Right ventricle myocardium superior (tissue), 1 donor: ENCODE measurements around the gene TENM3. TPM values are rescaled to one million over a fixed set of nuclear protein-coding genes. Genes with fewer than 3 reads are reported as not detected.

Experiments used
- ATAC-seq: fragments of 200-7000 bp; cut with Tn5 transposase; one replicate; pipeline ENCODE4 v1.9.1; 2020; ENCODE audit warnings: mild to moderate bottlenecking; ENCODE audit not compliant: poor library complexity
- DNase-seq: peaks from one replicate; pipeline ENCODE4 v3.0.0-alpha.2; 2020
- intact Hi-C: fragments of 100-400 bp; cut with DNase I; formaldehyde crosslinking; loops from one replicate; pipeline ENCODE4 v1.11.2; 2022
- total RNA-seq: library from RNA; stranded (reverse); fragmentation: NEBNext Ultra II Directional; extraction: Animal tissue kit (Norgen Biotek cat#: 25700); gene quantifications from one replicate; pipeline ENCODE4 v1.2.1, GENCODE V29; 2021
- donor health status: DM: no; HTN: yes; CAD: no; lungs with severe emphysema.

The TENM3 gene
- total RNA-seq, 1 donor from 2014 or later = 3.0 TPM

DNA sequence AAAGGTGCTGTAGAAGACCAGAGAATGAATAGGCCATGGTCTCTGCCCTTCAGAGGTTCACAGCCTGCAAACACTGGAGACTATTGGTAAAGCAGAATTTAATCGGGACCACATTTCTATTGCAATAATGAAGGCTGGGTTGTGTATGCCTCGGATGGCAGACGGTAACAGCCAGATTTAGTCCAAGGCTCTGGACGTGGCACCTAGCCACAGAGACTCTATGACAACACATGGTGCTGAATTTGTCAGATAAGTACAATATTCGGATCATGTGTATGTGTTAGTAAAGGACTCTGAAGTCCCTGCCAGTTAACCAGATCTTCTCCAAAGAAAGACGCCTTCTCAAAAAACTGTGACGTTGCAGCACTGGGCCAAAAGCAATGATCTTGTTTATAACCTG, 545.0 kb downstream of the TENM3 start:
- intact Hi-C loops = no loop called here
- ATAC-seq (no peak), DNase-seq (no peak)

DNA sequence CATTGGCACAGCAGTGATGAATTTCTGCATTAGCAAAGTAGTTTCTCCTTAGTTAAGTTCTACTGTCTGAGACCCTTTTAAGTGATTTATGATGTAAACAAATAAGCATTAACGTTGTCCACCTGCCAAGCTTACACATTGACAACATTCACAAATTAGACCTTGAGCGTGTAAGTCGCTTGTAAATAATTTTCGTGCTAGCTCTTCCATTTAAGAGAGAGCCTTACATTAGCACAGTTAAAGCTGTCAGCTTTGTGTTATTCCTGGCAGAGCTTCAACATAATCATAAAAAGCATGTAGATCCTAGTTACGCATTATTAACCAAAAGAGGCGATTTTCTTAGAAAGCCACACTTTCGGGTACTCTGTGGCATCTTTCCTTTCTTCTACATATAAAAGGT, 546.3 kb downstream of the TENM3 start:
- intact Hi-C loops = no loop called here
- no peak for DNase-seq
- ATAC-seq = no peak

DNA sequence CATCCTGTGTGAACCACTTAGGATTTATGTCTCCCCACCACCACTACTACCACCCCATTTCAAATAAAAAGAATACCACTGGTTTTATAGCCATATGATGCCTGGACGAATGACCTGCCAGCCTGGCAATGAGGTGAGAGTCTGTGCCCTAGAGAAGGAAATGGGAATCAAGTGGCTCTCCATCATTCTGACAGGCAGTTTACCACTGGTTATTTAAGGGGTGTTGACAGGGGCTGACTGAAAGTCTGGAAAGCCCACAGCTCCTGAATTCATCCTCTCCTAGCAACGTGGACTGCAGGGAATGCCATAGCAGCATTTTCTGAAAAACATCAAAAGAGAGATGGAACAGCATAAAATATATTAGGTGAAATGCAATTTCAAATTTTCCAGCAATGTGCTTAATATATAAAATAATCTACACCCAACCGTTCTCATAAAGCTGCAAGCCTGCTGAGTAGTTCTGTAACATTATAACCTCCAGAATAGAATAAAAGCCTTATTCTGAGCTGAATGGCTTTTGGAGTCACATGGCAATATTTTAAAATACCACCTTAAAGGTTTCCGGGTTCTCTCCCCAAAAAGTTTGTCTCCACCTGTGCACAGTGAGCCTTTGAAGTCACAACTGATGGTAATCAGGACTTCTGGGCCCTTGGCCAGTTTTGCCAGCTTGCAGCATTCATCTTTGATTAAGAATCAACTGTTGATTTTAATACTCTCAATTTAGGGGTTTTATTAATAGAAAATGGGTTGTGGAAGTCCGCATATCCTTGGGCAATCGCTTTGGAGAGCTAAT, 552.4 kb downstream of the TENM3 start:
- ATAC-seq = peak; percentile 48
- DNase-seq = no peak
- intact Hi-C loops = no loop called here

DNA sequence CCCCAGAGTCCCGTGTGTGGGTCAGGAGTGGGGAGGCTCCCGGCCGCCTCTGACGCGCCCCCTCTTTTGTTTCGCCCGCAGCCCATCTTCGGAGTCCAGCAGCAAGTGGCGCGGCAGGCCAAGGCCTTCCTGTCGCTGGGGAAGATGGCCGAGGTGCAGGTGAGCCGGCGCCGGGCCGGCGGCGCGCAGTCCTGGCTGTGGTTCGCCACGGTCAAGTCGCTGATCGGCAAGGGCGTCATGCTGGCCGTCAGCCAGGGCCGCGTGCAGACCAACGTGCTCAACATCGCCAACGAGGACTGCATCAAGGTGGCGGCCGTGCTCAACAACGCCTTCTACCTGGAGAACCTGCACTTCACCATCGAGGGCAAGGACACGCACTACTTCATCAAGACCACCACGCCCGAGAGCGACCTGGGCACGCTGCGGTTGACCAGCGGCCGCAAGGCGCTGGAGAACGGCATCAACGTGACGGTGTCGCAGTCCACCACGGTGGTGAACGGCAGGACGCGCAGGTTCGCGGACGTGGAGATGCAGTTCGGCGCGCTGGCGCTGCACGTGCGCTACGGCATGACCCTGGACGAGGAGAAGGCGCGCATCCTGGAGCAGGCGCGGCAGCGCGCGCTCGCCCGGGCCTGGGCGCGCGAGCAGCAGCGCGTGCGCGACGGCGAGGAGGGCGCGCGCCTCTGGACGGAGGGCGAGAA, 556.5 kb downstream of the TENM3 start:
- ATAC-seq (no peak), DNase-seq (no peak)
- intact Hi-C loops = no loop called here

DNA sequence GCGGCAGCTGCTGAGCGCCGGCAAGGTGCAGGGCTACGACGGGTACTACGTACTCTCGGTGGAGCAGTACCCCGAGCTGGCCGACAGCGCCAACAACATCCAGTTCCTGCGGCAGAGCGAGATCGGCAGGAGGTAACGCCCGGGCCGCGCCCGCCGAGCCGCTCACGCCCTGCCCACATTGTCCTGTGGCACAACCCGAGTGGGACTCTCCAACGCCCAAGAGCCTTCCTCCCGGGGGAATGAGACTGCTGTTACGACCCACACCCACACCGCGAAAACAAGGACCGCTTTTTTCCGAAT, 557.0 kb downstream of the TENM3 start:
- no peak for ATAC-seq
- intact Hi-C loops = no loop called here
- no peak for DNase-seq

DNA sequence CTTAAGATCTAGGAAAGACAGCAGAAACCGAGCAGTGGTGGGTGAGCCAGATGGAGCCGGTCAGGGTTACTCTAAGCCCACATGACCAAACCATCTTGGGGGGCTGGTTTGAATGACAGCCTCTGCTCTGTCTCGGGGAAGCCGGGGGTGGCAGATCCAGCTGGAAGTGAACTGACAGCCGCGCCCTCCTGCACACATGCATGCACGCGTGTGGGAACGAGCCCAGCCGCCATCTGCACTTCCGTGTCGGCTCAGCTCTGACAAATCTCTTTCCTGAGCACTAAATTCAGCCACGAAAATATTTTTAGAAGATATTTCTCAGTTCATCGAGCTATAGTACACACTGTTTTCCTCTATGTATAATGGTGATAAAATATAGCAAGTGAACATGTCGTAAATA, 558.4 kb downstream of the TENM3 start:
- ATAC-seq = no peak
- intact Hi-C loops = no loop called here
- no peak for DNase-seq

DNA sequence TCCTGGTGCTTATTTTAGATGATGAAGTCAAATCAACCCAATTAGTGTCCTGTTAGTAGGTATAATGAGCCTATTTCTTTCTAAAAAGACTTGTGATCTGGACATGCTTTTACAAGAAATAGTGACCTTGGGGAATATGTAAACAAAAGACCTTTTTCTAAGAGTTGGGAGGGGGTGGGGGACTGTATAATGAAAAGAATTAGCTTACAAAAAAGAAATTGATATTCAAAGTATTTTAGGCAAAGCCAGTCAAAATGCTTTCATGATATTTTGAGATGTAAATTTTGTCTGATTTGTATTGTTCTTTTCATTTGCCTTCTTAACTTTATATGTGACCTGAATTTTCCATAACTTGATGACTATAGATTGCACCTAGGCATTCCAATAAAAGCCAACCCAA, 559.4 kb downstream of the TENM3 start:
- no peak for DNase-seq
- intact Hi-C loops = no loop called here
- ATAC-seq = no peak

DNA sequence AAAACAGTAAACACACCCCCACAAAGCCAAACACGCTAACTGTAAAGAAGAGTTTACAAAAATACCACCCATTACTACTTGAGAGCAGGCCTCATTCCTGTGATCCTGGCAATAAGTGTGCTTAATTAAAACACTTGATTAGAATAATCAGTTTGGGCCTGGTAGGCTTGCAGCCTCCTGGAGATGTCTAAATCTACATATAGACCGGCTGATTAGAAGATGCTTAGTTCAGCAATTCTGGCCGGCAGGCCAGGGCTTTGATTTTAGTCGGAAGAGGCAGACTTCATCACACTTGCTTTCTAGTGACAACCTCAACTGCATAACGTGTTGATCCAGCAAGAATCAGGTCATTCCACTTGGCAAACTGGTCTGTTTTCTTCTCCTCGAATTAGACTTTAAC, 560.0 kb downstream of the TENM3 start:
- ATAC-seq = no peak
- intact Hi-C loops = no loop called here
- DNase-seq = no peak

DNA sequence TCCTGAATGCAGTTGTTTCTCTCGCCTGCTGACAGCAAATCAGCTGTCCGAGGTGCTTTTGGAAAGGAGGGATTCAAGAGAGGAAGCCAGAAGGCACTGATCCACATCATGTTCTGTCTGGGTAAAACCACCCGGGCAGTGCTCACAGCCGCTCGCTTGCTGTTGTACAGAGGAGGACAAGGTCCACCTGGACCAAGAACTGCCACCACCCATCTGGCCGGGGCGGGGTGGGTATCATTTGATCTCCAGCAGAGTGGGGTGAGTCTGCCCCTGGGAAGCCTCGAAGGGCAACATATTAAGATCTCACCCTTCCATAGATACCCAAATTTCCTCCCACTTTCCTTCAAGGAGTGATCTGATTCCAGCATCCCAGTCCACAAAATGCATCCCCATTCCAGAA, 560.9 kb downstream of the TENM3 start:
- no peak for DNase-seq
- intact Hi-C loops = no loop called here
- ATAC-seq = no peak

DNA sequence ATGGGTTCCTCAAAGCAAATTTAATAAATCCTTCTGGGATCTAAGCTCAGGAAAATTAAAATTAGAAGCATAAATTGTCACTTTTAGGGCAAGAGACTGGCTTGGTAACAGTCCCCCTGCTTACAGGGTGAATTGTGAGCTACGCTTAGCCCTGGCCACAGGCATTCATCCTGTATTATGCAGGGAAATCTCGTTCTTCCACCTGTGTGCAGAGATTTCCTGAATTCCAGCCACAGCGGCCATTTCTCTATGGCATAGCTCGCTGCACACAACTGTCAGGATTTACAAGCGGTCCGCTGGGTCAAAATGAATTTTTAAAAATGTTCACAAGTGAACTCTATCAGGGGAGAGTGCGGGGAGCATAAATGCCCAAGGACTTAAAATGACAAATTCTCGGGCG, 562.1 kb downstream of the TENM3 start:
- intact Hi-C loops = loop anchor here (5.0 kb wide), 1 partner anchor 328 kb away; no protein-coding TSS in a partner anchor
- DNase-seq (no peak), ATAC-seq (no peak)

DNA sequence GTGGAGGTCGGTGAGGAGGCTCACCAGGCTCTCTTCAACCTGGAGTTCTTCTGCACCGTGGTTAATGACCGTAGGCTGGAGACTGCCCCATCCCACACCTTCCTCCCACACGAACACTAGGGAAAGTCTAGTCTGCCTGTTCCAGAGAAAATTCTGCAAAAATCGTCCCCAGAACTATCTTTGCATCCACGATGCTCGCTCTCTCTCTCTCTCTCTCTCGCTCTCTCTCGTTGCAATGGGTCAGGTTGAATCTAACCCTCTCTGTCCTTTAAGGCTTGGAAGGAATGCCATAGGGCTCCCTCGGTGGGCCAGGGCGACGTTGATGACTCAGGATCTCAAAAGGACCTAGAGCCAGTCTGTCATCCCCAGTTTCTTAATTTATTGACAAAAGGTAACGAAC, 562.5 kb downstream of the TENM3 start:
- ATAC-seq = no peak
- intact Hi-C loops = loop anchor here (5.0 kb wide), 1 partner anchor 328 kb away; no protein-coding TSS in a partner anchor
- no peak for DNase-seq

DNA sequence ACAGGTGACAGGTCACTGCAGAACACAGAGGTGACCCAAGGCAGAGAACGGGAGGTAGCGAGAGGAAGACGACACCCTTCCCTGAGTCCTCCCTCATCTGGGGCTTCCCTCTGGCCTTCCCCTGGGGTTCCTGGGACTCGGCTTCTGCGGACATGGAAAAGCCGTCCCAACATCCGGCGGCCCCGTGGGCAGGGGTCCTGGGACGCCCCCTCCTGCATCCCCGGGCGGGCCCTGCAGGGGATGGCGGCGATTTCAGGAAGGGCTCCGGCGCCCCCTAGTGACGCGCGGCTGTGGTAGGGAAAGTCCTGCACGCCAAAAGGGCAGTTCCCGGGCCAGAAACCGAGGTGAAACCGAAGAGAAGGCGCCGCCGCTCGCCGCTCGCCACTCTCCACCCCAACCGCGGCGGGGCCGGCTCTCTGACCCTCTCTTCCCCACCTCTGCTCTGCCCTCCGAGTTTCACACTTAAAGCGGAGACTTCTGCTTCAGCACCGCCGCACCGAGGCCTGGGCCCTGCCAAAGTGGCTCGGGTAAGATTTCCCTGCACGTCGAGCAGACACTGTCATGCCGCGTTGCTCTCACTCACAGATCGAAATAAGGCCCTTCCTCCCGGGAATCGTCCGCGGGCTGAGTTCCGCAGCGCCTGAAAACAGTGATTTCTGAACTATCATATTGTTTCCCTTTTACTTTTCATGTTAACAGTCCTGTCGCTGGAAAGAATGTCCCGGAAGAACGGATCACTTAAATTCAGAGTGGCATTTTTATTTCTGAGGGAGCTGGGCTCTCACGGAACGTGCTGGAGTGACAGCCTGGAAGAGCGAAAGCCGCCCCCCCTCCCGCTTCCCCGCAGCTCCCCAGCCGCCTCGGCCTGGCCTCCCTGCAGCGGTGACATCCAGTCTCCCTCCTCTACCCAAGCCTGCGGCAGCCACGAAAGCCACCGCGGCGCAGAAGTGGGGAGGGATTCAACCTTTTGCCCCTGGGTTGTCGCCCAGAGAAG, 563.4 kb downstream of the TENM3 start:
- DNase-seq (peak; percentile 88), ATAC-seq (peak; percentile 96)
- intact Hi-C loops = loop anchor here (5.0 kb wide), 1 partner anchor 329 kb away; no protein-coding TSS in a partner anchor

DNA sequence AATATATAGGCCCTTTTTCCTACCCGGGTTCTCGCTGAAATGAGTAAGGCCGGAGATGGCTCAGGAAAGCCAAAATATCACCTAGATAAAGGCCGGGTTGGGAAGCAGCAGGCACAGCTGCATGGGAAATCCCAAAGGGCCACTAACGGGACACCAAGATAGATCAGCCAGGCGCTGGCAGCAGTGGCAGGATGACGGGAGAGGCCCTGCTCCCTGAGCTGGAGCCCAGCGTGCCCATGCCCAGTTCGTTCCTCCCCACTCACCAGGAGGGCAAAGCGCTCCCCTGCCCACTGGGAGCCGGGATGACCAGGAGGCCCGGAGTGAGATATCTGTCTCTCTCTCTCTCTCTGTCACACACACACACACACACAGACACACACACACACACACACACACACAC, 564.1 kb downstream of the TENM3 start:
- DNase-seq = no peak
- ATAC-seq = peak; percentile 29
- intact Hi-C loops = loop anchor here (5.0 kb wide), 1 partner anchor 330 kb away; no protein-coding TSS in a partner anchor

DNA sequence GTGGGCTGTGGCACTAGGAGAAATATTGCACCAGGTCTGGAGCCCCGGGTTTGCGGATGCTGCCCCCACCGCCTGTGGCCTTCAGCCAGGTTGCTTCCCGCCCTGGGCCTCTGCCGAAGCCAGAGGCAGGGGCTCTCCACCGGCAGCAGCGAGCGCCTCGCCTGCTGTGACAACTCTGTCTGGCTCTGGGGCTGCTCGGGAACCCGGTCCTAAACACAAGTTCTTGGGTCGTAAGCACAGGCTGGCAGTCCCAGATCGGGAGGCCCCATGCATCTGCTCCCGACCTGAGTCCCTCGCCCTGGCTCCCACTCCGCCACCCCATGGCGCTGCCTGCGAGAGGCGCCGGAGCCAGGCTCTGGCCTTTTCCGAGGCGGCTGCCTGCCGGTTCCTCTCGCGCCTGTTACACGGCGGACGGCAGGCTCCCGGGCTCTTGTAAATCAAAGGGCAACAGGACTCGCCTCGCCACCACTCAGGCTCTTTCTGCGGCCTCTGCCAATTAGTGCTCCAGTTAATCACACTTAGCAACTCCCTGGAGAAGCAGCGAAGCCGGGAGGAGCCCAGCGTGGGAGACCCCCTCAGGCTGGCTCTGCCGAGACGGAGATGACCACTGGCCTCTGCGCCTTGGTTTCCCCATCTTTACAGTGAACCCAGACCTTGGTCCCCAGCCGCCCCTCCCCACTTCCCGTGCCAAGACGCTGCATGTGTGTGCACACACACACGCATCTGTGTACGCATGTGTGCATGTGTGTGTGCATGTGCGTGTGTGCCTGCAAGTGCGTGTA, 564.8 kb downstream of the TENM3 start:
- no peak for ATAC-seq

DNA sequence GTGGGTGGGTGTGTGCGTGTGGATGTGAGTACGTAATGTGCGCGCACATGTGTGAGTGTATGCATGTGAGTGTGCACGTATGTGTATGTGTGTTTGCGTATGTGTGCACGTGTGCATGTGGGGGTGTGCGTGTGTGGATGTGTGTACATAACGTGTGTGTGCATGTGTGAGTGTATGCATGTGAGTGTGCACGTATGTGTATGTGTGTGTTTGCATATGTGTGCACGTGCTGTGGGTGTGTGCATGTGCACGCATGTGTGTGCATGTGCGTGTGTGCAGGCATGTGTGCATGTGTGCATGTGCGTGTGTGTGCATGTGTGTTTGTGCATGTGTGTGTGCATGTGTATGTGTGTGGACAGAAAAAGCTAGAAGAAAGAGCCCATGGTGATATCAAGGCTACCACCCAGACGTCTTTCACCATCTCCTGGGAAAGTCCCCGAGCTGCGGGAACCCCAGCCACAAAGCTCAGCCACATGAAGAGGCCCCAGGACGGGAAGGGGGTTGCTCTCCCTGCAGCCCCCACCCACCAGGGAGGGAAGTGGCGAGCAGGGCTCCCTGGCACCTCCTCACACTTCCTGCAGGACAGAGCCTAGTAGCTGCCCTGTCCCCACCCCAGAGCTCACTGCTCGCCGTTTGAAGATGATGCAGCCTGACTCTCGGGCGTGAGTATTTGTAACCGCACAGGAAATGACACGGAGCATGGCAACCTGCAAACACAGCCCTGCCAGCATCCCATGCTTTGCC, 565.6 kb downstream of the TENM3 start:
- intact Hi-C loops = loop anchor here (5.0 kb wide), 1 partner anchor 332 kb away; no protein-coding TSS in a partner anchor
- DNase-seq (no peak), ATAC-seq (no peak)

More for the DNA sequence above, 564.8 kb downstream of the TENM3 start:
- DNase-seq = no peak
- intact Hi-C loops = loop anchor here (5.0 kb wide), 1 partner anchor 331 kb away; no protein-coding TSS in a partner anchor

DNA sequence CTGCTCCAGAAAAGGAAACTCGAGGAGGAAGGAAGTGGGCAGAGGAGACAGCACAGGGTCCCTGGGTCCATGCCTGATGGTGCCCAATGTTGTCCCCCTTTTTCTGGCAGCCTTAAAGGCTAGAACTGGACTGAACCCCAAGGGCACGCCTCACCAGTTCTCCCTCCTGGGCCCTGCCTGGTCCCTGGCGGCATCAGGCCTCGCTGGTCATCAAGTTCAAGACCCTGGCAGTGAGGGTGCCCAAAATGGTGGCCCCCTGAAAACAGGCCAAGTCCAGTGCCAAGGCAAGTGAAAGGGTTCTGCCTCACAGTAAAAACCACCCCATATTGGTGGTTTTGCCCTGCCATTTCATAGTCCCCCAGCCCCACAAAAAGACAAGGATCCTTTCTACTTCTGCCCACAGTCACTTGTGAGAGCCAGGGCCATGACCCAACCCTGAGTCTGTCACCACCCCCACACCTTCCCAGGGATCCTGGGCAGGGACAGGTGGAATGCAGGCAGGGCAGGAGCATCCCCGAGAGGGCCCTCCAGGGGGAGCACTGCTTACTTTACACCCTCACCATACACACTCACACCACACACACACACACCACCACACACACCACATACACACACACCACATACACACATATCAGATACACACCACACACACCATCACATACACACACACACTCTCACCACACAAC, 566.4 kb downstream of the TENM3 start:
- no peak for DNase-seq
- no peak for ATAC-seq
- intact Hi-C loops = loop anchor here (5.0 kb wide), 1 partner anchor 332 kb away; no protein-coding TSS in a partner anchor

DNA sequence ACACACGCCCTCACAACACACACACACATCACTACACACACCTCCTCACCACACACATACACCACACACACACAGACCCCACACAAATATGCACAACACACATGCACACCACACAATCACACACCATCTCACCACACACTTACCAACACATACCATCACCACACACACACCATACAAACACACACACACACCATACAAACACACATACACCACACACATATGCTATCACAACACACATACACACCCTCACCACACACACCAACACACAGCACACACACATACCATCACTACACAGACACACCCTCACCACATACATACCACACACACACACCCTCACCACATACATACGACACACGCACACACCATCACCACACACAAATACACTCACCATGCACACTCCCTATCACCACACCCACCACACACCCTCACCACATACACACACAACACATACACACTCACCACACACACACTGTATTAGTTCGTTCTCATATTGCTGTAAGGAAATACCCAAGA, 567.0 kb downstream of the TENM3 start:
- DNase-seq (no peak), ATAC-seq (no peak)
- intact Hi-C loops = no loop called here
